GM21786 (cell line): Measurements from ENCODE around the gene KLHL18.

ENCODE experiments used
- ATAC-seq: cut with Tn5 transposase; IDR thresholded peaks from one replicate; pipeline ENCODE4 v1.9.1; 2021; ENCODE audit not compliant: unreplicated experiment

The KLHL18 gene

GRCh38 chr3:47392933-47393332 lies 110.2 kb downstream of the KLHL18 start:
- no peak for ATAC-seq

GRCh38 chr3:47394140-47394870 lies 111.6 kb downstream of the KLHL18 start:
- ATAC-seq, result no peak

- no peak for ATAC-seq
Measured at GRCh38 chr3:47394881-47395280, 112.1 kb downstream of the KLHL18 start.
